Activated CD8-positive, alpha-beta memory T cell treated with anti-CD3 and anti-CD28 coated beads for 48 hours (primary cell): Measurements from ENCODE around the gene SNX32.

Experiments used
- DNase-seq, 3 experiments: peaks; one replicate each; pipeline ENCODE4 v3.0.0-alpha.2; 2020; ENCODE audit warnings: low read depth in 2 of 3, low spot score in 2 of 3

Gene SNX32

GRCh38 chr11:65865550-65866172, 31.9 kb downstream of the SNX32 start:
- no peak for DNase-seq

GRCh38 chr11:65866509-65867283, 32.9 kb downstream of the SNX32 start:
- DNase-seq = no peak

GRCh38 chr11:65867284-65868071, 33.7 kb downstream of the SNX32 start:
- no peak for DNase-seq

GRCh38 chr11:65868076-65868667, 34.4 kb downstream of the SNX32 start:
- DNase-seq = no peak

GRCh38 chr11:65868907-65869306, 35.1 kb downstream of the SNX32 start:
- DNase-seq = no peak

- DNase-seq = no peak
These were observed 36.0 kb downstream of the SNX32 start for GRCh38 chr11:65869643-65870306.

- DNase-seq = no peak
These were observed 36.5 kb downstream of the SNX32 start for GRCh38 chr11:65870307-65870658.

GRCh38 chr11:65870706-65871681, 37.2 kb downstream of the SNX32 start:
- DNase-seq = no peak

GRCh38 chr11:65871811-65872548, 38.2 kb downstream of the SNX32 start:
- DNase-seq = no peak

GRCh38 chr11:65872586-65873317, 39.0 kb downstream of the SNX32 start, which contains the start of gene EFEMP2:
EFEMP2 (minus strand) TSS chr11:65872800; CDS start chr11:65872354, 446 bp downstream.
- DNase-seq = no peak

GRCh38 chr11:65873318-65874156, 39.8 kb downstream of the SNX32 start:
- peak; percentile 94 to 97 (median 95) for DNase-seq

GRCh38 chr11:65879617-65880016, 45.9 kb downstream of the SNX32 start, which contains the start of gene CTSW:
CTSW (plus strand) TSS chr11:65879837; CDS start chr11:65879855, 18 bp downstream.
- no peak for DNase-seq

GRCh38 chr11:65880027-65880426, 46.3 kb downstream of the SNX32 start:
- no peak for DNase-seq

- no peak for DNase-seq
These were observed 47.2 kb downstream of the SNX32 start for GRCh38 chr11:65880844-65881421.

- no peak for DNase-seq
These were observed 48.6 kb downstream of the SNX32 start for GRCh38 chr11:65882120-65883057.
